Heart left ventricle (tissue), 16 donors: ENCODE measurements around the gene MIS18A. TPM values are rescaled to one million over a fixed set of nuclear protein-coding genes. Genes with fewer than 3 reads are reported as not detected.

ENCODE experiments used
- ATAC-seq, 4 donors: fragments of 200-7000 bp; cut with Tn5 transposase; one replicate each; pipeline ENCODE4 v1.9.1; 2020 to 2022; ENCODE audit warnings: moderate library complexity in 4 of 4, mild to moderate bottlenecking in 3 of 4, moderate number of reproducible peaks in 1 of 4
- DNase-seq, 5 donors: peaks; one replicate each; pipeline ENCODE4 v3.0.0-alpha.2; 2020
- H3K27ac ChIP-seq, 12 donors: fragments of 200-600 bp; sonication (generic) in 4 of 12; one replicate each; pipeline versions ENCODE4 v1.5.0 to v1.8.0; 2016 to 2022; ENCODE audit warnings: mild to moderate bottlenecking in 2 of 12
- H3K27me3 ChIP-seq, 9 donors: fragments of 200-600 bp; sonication (generic) in 2 of 9; one replicate each; pipeline versions ENCODE4 v1.5.1 to v1.8.0; 2016 to 2022; ENCODE audit warnings: mild to moderate bottlenecking in 3 of 9
- H3K36me3 ChIP-seq, 9 donors: fragments of 200-600 bp; sonication (generic) in 2 of 9; one replicate each; pipeline versions ENCODE4 v1.5.0 to v1.8.0; 2018 to 2022; ENCODE audit warnings: mild to moderate bottlenecking in 2 of 9
- H3K4me1 ChIP-seq, 12 donors: fragments of 200-600 bp; sonication (generic) in 4 of 12; one replicate each; pipeline versions ENCODE4 v1.5.0 to v1.8.0; 2016 to 2022; ENCODE audit warnings: mild to moderate bottlenecking in 3 of 12
- H3K4me3 ChIP-seq, 12 donors: fragments of 200-600 bp; sonication (generic) in 4 of 12; one replicate each; pipeline versions ENCODE4 v1.5.0 to v1.8.0; 2017 to 2022; ENCODE audit warnings: mild to moderate bottlenecking in 9 of 12, moderate library complexity in 4 of 12
- H3K9me3 ChIP-seq, 12 donors: fragments of 200-600 bp; sonication (generic) in 4 of 12; one replicate each; pipeline versions ENCODE4 v1.5.0 to v1.8.0; 2016 to 2022; ENCODE audit warnings: mild to moderate bottlenecking in 1 of 12
- POLR2A ChIP-seq, 2 donors: fragments of 450-650 bp; IDR thresholded peaks; one replicate each; pipeline ENCODE4 v1.6.1; 2017; ENCODE audit warnings: antibody characterized with exemption in 2 of 2, mild to moderate bottlenecking in 2 of 2, moderate library complexity in 2 of 2
- WGBS, 4 donors: extraction: QIAGEN DNeasy Blood & Tissue Kit in 2 of 4; methylation state at CpG; one replicate each; pipeline versions ENCODE4 v1.1.5 to v1.1.7; 2013 to 2018; 5-methylcytosine and 5-hydroxymethylcytosine counted together
- intact Hi-C, 10 donors: fragments of 100-400 bp; cut with DNase I; formaldehyde crosslinking; loops; one replicate each; pipeline versions ENCODE4 v1.11.1 to v1.14.2; 2022
- polyA plus RNA-seq, 2 donors: library from polyadenylated mRNA; stranded (reverse); fragments of 200-250 nt; gene quantifications; one replicate each; pipeline ENCODE4 v1.2.3, GENCODE V29; 2013
- total RNA-seq, 9 donors: library from RNA; depleted of rRNA in 2 of 9; stranded (reverse); fragments of >200 nt in 2 of 9; fragmentation: NEBNext Ultra II Directional in 3 of 9; extraction: Animal tissue kit (Norgen Biotek cat#: 25700) in 3 of 9; gene quantifications; one replicate each; pipeline versions ENCODE4 v1.1.0 to v1.2.4, GENCODE V29; 2016 to 2023
- TF ChIP-seq, protein P1 (sequence below), 12 donors: fragments of 200-600 bp; sonication (generic) in 4 of 12; IDR thresholded peaks; one replicate each; pipeline versions ENCODE4 v1.5.0 to v1.8.0; 2018 to 2022; ENCODE audit warnings: antibody characterized with exemption in 12 of 12, mild to moderate bottlenecking in 5 of 12
- donor health status: ischemic (EF 13 %, LVEDD 7.1; RV severe dilation, severe dysfunction).
- donor health status: healthy with polysubstance abuse.
- donor health status: DM: no; HTN: yes; CAD: no.
- donor health status: DM: no; HTN: no; CAD: no.
- donor health status: ischemic (EF 25% LVEDD 6.9; RV normal size, moderate dysfunction).
- donor health status: ischemic (EF 25% LVEDD 5.7; RV mildly dilated, moderate dysfunction).
- donor health status: healthy.
- donor health status: DM: yes; HTN: yes; CAD: no.
- donor health status: ischemic (EF 35%, LVEDD 5.7; RV mildly dilated, moderate dysfunction).
- donor health status: nonischemic (EF 11% LVEDD 7.7; RV severe dilation, severe dysfunction).
- donor health status: DM: yes; HTN: yes; CAD: no.
- donor health status: PGD.
- donor health status: ischemic (EF 29% LVEDD 5.4; RV normal size, mild dysfunction).
- donor health status: nonischemic (EF 23%, LVEDD 6.1; RV moderate dilation, normal function).

MIS18A gene
- total and polyA plus RNA-seq, 11 donors = 1.4 to 4.1 (median 2.7) TPM

DNA sequence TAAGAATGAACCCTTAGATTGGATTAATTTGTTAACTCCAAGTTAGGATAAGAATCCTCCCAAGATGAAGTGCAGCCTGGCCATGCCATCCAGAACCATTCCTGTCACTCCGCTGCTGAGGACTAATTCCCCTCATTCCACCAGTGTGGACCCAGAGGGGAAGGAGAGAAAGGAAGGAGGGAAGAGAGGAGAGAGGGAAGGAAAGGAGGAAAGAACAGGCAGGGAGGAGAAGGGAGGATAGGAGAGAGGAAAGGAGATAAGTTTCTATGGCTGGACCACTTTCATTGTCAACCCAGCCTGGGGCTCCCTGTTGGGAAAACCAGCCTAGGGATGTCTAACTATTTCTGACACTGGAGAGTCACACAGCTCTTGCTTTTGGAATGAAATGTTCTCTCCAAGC is 24.5 kb upstream of the MIS18A start:
- TF ChIP-seq, protein P1, sequence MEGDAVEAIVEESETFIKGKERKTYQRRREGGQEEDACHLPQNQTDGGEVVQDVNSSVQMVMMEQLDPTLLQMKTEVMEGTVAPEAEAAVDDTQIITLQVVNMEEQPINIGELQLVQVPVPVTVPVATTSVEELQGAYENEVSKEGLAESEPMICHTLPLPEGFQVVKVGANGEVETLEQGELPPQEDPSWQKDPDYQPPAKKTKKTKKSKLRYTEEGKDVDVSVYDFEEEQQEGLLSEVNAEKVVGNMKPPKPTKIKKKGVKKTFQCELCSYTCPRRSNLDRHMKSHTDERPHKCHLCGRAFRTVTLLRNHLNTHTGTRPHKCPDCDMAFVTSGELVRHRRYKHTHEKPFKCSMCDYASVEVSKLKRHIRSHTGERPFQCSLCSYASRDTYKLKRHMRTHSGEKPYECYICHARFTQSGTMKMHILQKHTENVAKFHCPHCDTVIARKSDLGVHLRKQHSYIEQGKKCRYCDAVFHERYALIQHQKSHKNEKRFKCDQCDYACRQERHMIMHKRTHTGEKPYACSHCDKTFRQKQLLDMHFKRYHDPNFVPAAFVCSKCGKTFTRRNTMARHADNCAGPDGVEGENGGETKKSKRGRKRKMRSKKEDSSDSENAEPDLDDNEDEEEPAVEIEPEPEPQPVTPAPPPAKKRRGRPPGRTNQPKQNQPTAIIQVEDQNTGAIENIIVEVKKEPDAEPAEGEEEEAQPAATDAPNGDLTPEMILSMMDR (IDR thresholded peaks at IDR 0.05) = no peak
- no peak for TF ChIP-seq POLR2A (IDR thresholded peaks at IDR 0.05)
- ATAC-seq (no peak), DNase-seq (no peak)
- WGBS, 4 donors = 96 to 100% (median 97%) methylated on average over 1 of the region's 1 CpG
- no peak overlapping the region for H3K4me3 ChIP-seq
- H3K27ac ChIP-seq = no peak overlapping the region
- H3K27me3 ChIP-seq = no peaks in the 10 kb centered on the region
- intact Hi-C loops = no loop called here
- H3K36me3 ChIP-seq = peaks cover 0 to 5% (median 0%) of the 10 kb centered on the region in 9 donors
- H3K9me3 ChIP-seq = no peaks in the 10 kb centered on the region
- peaks cover 0 to 5% (median 0%) of the 10 kb centered on the region in 12 donors for H3K4me1 ChIP-seq

DNA sequence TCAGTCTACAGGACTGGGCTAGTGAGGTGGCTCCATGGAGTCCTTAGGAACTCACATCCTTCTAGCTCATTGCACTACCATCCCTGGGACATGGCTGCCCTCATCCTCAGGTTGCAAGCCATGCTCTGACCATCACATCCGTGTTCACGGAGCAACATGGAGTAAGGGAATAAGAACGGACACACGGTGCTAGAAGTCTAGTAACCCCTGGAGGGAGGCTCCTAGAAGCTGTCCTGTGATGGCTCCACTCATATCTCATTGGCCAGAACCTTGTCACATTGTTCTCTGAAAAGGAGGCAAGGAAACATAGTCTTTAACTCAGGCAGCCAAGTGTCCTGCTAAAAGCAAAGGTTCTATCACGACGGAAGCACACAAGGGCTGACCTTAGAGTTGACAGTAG is 23.7 kb upstream of the MIS18A start:
- 91 to 97% (median 95%) methylated on average over 6 of the region's 6 CpGs for WGBS, 4 donors
- Histone ChIP-seq H3K4me1 (peaks cover 0 to 5% (median 0%) of the 10 kb centered on the region in 12 donors), H3K9me3 (no peaks in the 10 kb centered on the region), H3K27me3 (no peaks in the 10 kb centered on the region), H3K36me3 (no peaks in the 10 kb centered on the region), H3K4me3 (no peak overlapping the region), H3K27ac (no peak overlapping the region)
- intact Hi-C loops = no loop called here
- ATAC-seq = no peak
- no peak for DNase-seq
- no peak for TF ChIP-seq POLR2A (IDR thresholded peaks at IDR 0.05)
- TF ChIP-seq, protein P1 (IDR thresholded peaks at IDR 0.05) = no peak

DNA sequence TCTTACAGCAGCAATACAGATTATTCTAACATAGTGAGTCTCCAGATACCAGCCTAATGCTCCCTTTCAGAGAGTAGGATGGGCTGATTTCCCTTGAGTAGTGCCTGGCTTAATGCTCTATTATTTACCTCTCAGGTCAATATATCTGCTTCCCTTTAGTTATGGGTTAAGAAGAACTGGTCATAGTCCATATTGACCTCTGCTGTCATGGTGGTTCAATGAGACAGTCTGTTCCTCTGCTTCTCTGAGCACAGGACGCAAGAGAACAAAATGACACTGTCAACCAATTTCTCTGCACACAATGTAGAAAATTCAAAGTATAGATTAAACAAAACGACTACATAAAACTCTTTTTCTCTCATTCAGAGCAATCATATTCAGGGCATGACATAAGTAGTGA is 22.7 kb upstream of the MIS18A start:
- TF ChIP-seq, protein P1 (IDR thresholded peaks at IDR 0.05) = no peak
- no peak for TF ChIP-seq POLR2A (IDR thresholded peaks at IDR 0.05)
- H3K4me1 ChIP-seq = peaks cover 0 to 5% (median 0%) of the 10 kb centered on the region in 12 donors
- DNase-seq = no peak
- H3K36me3 ChIP-seq = no peaks in the 10 kb centered on the region
- H3K9me3 ChIP-seq = no peaks in the 10 kb centered on the region
- intact Hi-C loops = no loop called here
- 85 to 93% (median 89%) methylated on average over 2 of the region's 2 CpGs for WGBS, 4 donors
- H3K27ac ChIP-seq = no peak overlapping the region
- ATAC-seq = no peak
- H3K27me3 ChIP-seq = no peaks in the 10 kb centered on the region
- H3K4me3 ChIP-seq = no peak overlapping the region

DNA sequence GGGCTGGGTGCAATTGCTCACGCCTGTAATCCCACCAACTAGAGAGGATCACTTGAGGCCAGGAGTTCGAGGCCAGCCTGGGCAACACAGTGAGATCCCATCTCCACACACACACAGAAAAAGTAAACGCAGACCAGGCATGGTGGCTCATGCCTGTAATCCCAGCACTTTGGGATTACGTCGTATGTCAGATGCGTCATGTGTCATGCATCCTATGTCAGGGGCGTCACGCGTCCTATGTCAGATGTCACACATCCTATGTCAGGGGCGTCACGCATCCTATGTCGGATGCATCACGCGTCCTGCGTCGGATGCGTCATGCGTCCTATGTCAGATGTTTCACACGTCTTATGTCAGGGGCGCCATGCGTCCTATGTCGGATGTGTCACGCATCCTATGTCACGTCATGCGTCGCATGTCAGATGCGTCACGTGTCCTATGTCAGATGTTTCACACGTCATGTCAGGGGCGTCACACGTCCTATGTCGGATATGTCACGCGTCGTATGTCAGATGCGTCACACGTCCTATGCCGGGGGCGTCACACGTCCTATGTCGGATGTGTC is 21.4 kb upstream of the MIS18A start:
- no peaks in the 10 kb centered on the region for H3K4me1 ChIP-seq
- no peaks in the 10 kb centered on the region for H3K36me3 ChIP-seq
- ATAC-seq (no peak), DNase-seq (no peak)
- no peaks in the 10 kb centered on the region for H3K9me3 ChIP-seq
- 91 to 97% (median 95%) methylated on average over 41 of the region's 41 CpGs for WGBS, 4 donors
- H3K4me3 ChIP-seq = no peak overlapping the region
- intact Hi-C loops = no loop called here
- TF ChIP-seq, protein P1 (IDR thresholded peaks at IDR 0.05) = no peak
- no peak for TF ChIP-seq POLR2A (IDR thresholded peaks at IDR 0.05)
- H3K27ac ChIP-seq = no peak overlapping the region
- H3K27me3 ChIP-seq = no peaks in the 10 kb centered on the region
